AG08396 (cell line): ENCODE measurements around the gene GHSR.

Experiments used
- DNase-seq: peaks from one replicate; pipeline ENCODE4 v3.0.0; 2012; ENCODE audit warnings: low spot score, mixed read lengths

Gene GHSR

GRCh38 chr3:172438186-172438585 lies 10.1 kb downstream of the GHSR start:
- DNase-seq, result no peak

DNA sequence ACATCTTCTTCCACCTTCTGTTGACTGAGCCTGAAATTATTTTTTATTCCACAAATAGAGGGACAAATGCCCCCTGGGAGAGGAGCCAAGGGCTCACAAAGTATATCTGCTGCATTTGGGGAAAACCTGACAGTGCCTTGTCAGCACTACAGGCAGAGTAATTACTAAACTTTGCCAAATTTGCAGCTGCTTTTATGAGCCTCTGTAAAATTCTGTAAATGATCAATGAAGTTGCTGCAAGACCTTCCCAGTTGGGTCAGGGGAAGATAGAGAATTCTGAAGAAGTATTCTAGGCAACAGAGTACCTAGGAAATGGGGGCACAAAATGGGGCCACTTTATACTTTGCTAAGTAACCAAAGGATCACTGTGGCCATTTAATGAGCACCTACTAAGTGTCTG lies 10.5 kb downstream of the GHSR start:
- no peak for DNase-seq

DNA sequence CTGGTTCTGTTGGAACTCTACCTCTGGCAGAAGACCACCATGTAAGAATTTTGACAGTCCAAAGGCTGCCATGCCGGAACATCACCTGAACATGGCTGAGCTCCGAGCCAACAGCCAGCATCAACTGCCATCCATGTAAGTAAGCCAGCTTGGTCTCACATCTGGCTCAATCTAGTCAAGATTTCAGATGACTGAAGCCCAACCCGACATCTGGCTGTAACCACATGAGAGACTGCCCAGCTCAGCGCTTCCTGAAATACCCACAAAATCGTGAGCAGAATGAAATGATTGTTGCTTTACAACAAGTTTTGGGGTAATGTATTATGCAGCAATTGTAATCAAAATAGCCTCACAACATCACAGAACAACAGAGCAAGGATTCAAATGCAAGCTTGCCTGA lies 32.9 kb downstream of the GHSR start:
- DNase-seq, result no peak

- DNase-seq, result no peak
Measured at GRCh38 chr3:172411478-172411947, 36.7 kb downstream of the GHSR start.

DNA sequence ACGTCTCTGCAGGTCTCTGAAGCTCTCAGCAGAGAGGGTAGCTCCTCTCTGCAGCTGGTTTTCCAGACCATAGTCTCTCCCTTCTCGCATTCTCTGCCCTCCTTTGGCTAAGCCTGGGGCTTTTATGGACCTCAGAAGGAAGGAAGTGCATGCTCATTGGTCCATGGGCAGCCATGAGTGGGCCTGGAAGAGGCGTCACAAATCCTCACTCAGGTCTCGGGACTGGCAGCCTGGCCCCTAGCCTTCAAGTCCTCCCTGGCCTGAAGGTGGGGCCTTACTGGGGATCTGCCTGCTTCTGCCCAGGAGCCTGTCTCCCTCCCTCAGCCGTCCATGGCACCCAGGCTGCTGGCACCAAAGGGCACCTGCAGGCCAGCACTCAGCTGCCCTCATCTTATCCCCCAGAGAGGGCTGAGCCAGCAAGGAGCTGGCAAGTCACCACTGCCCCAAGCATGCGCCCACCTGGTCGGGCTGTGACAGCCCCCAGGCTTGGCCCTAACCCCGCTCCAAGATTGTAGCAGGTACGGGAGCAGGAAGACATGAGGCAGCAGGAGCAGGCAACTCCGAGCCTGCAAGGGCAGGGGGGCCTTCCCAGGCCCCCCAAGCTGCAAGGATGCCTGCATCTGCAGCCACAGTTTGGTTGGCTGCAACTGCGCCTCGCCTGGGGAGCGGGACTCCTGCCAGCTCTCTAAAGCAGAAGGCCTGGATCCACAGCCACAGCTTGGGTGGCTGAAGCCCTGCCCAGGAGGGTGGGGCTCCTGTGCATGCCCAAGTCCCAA lies 37.4 kb downstream of the GHSR start:
- DNase-seq, result no peak

DNA sequence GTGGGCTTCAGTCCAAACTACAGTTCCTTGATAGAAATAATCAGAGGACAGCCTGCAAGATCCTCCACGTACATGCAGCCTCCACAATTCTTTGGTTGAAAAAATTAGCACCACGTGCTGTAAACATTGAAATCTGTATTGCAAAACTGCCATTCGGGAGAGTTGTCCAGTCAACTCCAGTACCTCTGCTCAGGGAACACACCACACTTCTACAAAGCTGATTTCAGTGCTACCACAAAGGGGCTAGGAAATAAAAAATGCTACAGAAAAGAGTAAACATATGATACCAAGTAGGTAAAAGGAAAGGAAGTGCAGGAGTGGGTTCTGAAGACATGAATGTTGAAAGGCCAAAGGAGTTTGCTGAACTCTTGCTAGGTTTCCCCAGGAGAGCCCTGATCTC lies 40.4 kb downstream of the GHSR start:
- no peak for DNase-seq

GRCh38 chr3:172405914-172406313 lies 42.3 kb downstream of the GHSR start:
- DNase-seq, result no peak

DNA sequence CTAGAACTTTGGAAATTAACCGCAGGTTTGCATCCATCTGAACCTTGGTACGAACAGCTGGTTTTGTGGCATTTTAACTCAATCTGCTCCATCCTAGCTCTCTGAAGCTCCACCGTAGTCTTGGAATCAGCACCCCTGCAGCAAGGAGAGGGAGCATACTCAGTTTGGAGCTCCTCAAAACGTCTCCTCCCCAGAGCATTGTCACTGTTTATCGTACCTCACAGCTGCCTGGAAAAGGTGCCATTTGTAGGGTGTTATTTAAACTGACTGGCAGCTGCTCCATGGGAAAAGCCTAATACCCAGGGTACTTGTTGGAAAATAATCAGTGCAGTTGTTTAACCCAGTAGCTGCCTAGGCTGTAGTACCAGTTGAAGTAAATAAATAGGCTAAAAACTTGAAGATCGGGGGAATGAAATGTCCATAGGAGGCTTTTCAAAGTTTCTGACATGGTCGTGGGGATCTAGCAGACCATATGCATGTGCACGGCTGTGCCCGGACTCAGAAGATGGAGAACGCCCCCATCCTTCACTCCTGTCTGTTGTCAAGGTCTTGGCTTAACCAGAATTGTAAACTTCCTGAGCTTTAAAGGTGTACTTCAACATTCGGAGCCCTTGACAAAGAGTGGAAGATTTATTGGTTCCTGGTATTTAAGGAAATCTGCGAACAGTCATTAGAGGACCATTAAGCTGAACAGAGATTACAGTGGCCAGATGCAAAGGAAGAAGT lies 43.9 kb downstream of the GHSR start:
- no peak for DNase-seq

- DNase-seq, result no peak
Measured at GRCh38 chr3:172402892-172403643, 45.2 kb downstream of the GHSR start.

GRCh38 chr3:172402090-172402489 lies 46.2 kb downstream of the GHSR start:
- no peak for DNase-seq

DNA sequence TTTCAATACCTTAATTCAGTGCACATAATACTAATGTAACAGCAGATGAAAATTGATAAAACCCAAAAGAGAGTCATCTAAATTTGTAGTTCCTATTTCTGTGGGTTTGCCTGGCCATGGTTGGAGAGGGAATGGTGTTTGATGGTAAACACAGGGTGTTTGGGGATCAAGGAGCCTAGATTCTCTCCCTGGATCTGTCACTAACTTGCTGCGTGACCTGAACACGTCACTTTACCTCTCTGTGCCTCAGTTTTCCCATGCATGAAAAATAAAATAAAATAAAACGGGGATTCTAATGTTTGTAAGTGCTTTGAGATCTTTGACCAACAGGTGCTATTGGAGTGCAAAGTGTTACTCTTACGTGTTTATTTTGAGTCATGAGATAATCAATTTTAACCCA lies 49.8 kb downstream of the GHSR start:
- DNase-seq, result no peak

DNA sequence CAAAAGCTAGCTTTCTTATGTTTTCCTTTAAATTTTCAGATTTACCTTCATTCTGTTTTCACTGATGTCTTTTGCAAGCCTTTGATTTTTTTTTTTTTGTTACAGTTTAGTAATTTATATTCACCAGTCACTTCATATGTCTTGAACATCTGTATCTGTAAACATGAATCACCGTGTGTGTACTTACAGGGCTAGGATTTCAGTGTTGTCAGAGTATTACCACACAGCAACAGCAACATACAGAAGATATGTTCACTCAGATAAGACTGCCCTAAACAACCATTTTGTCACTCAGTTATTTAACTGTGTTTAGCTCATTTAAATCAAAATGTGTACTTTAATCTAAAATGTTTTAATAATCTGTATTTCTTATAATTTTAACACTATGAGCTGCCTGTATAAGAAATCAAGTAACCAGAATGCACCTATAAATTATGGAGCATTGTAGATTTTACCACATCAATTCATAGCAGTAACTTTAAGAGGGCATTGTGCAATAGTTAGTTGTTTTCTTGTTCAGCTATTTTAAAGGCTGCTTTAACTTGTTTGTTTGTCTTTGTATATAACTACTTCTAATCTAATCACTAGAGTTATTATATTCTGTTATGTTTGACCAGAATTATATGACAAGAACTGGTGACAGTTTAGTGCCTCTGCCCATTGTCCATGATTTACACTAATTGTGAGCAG lies 50.4 kb downstream of the GHSR start:
- DNase-seq, result peak; percentile 18

- no peak for DNase-seq
Measured at GRCh38 chr3:172396400-172396799, 51.9 kb downstream of the GHSR start.

DNA sequence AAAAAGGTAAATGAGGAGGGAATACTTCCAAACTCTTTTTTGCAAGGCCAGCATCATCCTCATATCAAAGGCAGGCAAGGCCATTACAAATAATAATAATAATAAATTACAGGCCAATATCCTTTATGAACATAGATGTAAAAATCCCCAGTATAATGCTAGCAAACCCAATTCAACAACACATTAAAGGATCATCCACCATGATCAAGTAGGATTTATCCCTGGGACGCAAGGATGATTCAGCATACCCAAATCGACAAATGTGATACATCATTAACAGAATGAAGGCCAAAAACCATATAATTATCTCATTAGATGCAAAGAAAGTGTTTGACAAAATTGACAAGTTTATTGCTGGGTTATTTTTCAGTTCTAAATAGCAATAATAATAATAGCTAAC lies 53.6 kb downstream of the GHSR start:
- no peak for DNase-seq
